Measurements from ENCODE around the gene SLC25A38. TPM values are rescaled to one million over a fixed set of nuclear protein-coding genes. Genes with fewer than 3 reads are reported as not detected.
A peak's percentile ranks its signal among the peaks of the same experiment; 100 is the strongest.

SLC25A38 gene
- total and polyA plus RNA-seq, 9 of the 15 experiments (the other 6 are each of a cell fraction or from before 2014, with no cell fraction given), result 13.5 to 51.1 (median 30.6) TPM

- no peak for TF ChIP-seq ZNF134 (CRISPR knock-in tag; conservative IDR thresholded peaks at IDR 0.05)
- no peak for TF ChIP-seq PCBP1 (IDR thresholded peaks at IDR 0.05; ENCODE audit: low read depth, low read length, poor library complexity, severe bottlenecking)
- TF ChIP-seq FOXM1 (IDR thresholded peaks at IDR 0.05; ENCODE audit: low read depth), result no peak
- no peak for TF ChIP-seq FOXM1 (CRISPR knock-in tag; IDR thresholded peaks at IDR 0.05; ENCODE audit: low read depth)
- TF ChIP-seq SLC30A9 (CRISPR knock-in tag; IDR thresholded peaks at IDR 0.05), result no peak
- TF ChIP-seq MEF2A (IDR thresholded peaks at IDR 0.05; ENCODE audit: control insufficient read depth, low read depth, low read length), result no peak
- TF ChIP-seq KDM2B (CRISPR knock-in tag; IDR thresholded peaks at IDR 0.05), result no peak
- no peak for TF ChIP-seq GATAD2A (IDR thresholded peaks at IDR 0.05)
- TF ChIP-seq GTF2F1 (IDR thresholded peaks at IDR 0.05; ENCODE audit: low read depth, low read length), result no peak
- TF ChIP-seq E2F4 (CRISPR knock-in tag; IDR thresholded peaks at IDR 0.05; ENCODE audit: low read depth), result no peak
- TF ChIP-seq SMARCE1 (IDR thresholded peaks at IDR 0.05), result 0 out of 2 replicates have a peak, but pooled peaks have one; percentile 13
- no peak for TF ChIP-seq HDAC3 (IDR thresholded peaks at IDR 0.05; ENCODE audit: borderline replicate concordance, partially characterized antibody)
- TF ChIP-seq ZNF41 (CRISPR knock-in tag; conservative IDR thresholded peaks at IDR 0.05), result no peak
- no peak for TF ChIP-seq RAD51 (IDR thresholded peaks at IDR 0.05; ENCODE audit: borderline replicate concordance, low read depth)
- TF ChIP-seq L3MBTL2 (IDR thresholded peaks at IDR 0.05), result no peak
- no peak for TF ChIP-seq KLF1 (tag; IDR thresholded peaks at IDR 0.05)
- TF ChIP-seq HMG20A (CRISPR knock-in tag; conservative IDR thresholded peaks at IDR 0.05), result no peak
- TF ChIP-seq ZFPM2 (CRISPR knock-in tag; IDR thresholded peaks at IDR 0.05), result no peak
- no peak for TF ChIP-seq ZNF696 (CRISPR knock-in tag; conservative IDR thresholded peaks at IDR 0.05)
- TF ChIP-seq ZNF197 (CRISPR knock-in tag; IDR thresholded peaks at IDR 0.05; ENCODE audit: low read depth), result no peak
- TF ChIP-seq TRIM24 (IDR thresholded peaks at IDR 0.05), result no peak
- TF ChIP-seq DNMT1 (IDR thresholded peaks at IDR 0.05), result peak; percentile 32; the same call in 1 of the 2 replicates
- no peak for TF ChIP-seq NCOR1 (IDR thresholded peaks at IDR 0.05)
- no peak for TF ChIP-seq GATA2 (CRISPR knock-in tag; IDR thresholded peaks at IDR 0.05)
- no peak for TF ChIP-seq ZNF140 (CRISPR knock-in tag; IDR thresholded peaks at IDR 0.05)
- TF ChIP-seq MLLT1 (IDR thresholded peaks at IDR 0.05), result peak in 1 of 2 experiments; percentile 60; a peak in 1 of 4 replicates
- TF ChIP-seq PHTF2 (CRISPR knock-in tag; IDR thresholded peaks at IDR 0.05), result no peak
- no peak for TF ChIP-seq PBX2 (CRISPR knock-in tag; IDR thresholded peaks at IDR 0.05; ENCODE audit: low read depth)
- TF ChIP-seq PBX2 (tag; conservative IDR thresholded peaks at IDR 0.05; ENCODE audit: low read depth), result no peak
Observed at GRCh38 chr3:39384665-39385000, 1.5 kb downstream of the SLC25A38 start (continued).

Data from K562 (cell line).